K562 (cell line): ENCODE results near the gene RTL10. TPM values are rescaled to one million over a fixed set of nuclear protein-coding genes. Genes with fewer than 3 reads are reported as not detected.
A peak's percentile ranks its signal among the peaks of the same experiment; 100 is the strongest.

Experiments
- BHLHE40 ChIP-seq: IDR thresholded peaks from 2 replicates; pipeline ENCODE4 v1.6.1; 2011; ENCODE audit warnings: low read length, improper control_type of control experiment
- CHD4 ChIP-seq: fragments of 200-600 bp; sonication (generic); IDR thresholded peaks from 3 replicates; pipeline ENCODE4 v1.6.1; 2012; ENCODE audit warnings: low read depth, mild to moderate bottlenecking, mixed read lengths, low read length, inconsistent platforms; ENCODE audit not compliant: insufficient read depth, insufficient replicate concordance, poor library complexity, severe bottlenecking
- ESRRA ChIP-seq: fragments of 450-650 bp; IDR thresholded peaks from 2 replicates; pipeline ENCODE4 v1.6.1; 2014; ENCODE audit warnings: low read depth, mild to moderate bottlenecking, moderate library complexity, borderline replicate concordance
- MGA ChIP-seq: fragments of 450-650 bp; IDR thresholded peaks from 2 replicates; pipeline ENCODE4 v1.6.1; 2016; ENCODE audit warnings: mild to moderate bottlenecking, moderate library complexity
- NR2F6 ChIP-seq: fragments of 450-650 bp; formaldehyde crosslinking; IDR thresholded peaks from 2 replicates; pipeline ENCODE4 v1.4.0; 2020; ENCODE audit warnings: mild to moderate bottlenecking
- SIN3A ChIP-seq, 2 experiments: fragments of 150-350 bp in 1 of 2; IDR thresholded peaks; 2 replicates each; pipeline ENCODE4 v1.6.1; 2011 to 2016; ENCODE audit warnings: borderline replicate concordance in 2 of 2, low read depth in 2 of 2, low read length in 2 of 2, mild to moderate bottlenecking in 2 of 2, moderate library complexity in 2 of 2; ENCODE audit not compliant: control insufficient read depth in 1 of 2
- SIX5 ChIP-seq, 2 experiments: IDR thresholded peaks; 2 replicates each; pipeline ENCODE4 v1.6.1; 2011; ENCODE audit warnings: low read length in 2 of 2, borderline replicate concordance in 1 of 2, low read depth in 1 of 2, mild to moderate bottlenecking in 1 of 2, moderate library complexity in 1 of 2; ENCODE audit not compliant: insufficient read depth in 1 of 2
- TCF7L2 ChIP-seq: fragments of 150-350 bp; IDR thresholded peaks from 2 replicates; pipeline ENCODE4 v1.6.1; 2016; ENCODE audit warnings: low read depth, mild to moderate bottlenecking, low read length, moderate library complexity
- ZBTB49 ChIP-seq: sonication (generic); formaldehyde crosslinking; IDR thresholded peaks from 2 replicates; pipeline ENCODE4 v1.8.0; 2022; ENCODE audit warnings: missing genetic modification reagents, mild to moderate bottlenecking, borderline replicate concordance
- ZNF561 ChIP-seq: fragments of 450-650 bp; formaldehyde crosslinking; conservative IDR thresholded peaks from 2 replicates; pipeline ENCODE4 v1.4.0; 2020; ENCODE audit warnings: mild to moderate bottlenecking, moderate library complexity
- ZNF586 ChIP-seq: fragments of 450-650 bp; formaldehyde crosslinking; conservative IDR thresholded peaks from 2 replicates; pipeline ENCODE4 v1.4.0; 2020; ENCODE audit warnings: mild to moderate bottlenecking, moderate library complexity
- polyA plus RNA-seq, 8 experiments: library from polyadenylated mRNA; depleted of rRNA in 4 of 8; stranded (reverse) in 5 of 8; unstranded in 3 of 8; fragments of >200 nt; fragmentation: Nextera tagmentation in 2 of 8; fragmentation: Illumina TruSeq in 1 of 8; extraction: Ambion mirVana in 2 of 8; extraction: Trizol in 1 of 8; gene quantifications; 2 replicates each; pipeline versions ENCODE4 v1.2.1 to v1.2.3, GENCODE V29; 2011 to 2014; ENCODE audit warnings: inconsistent platforms in 1 of 8, missing spikeins in 1 of 8
- total RNA-seq, 7 experiments: library from RNA; depleted of rRNA in 6 of 7; stranded (reverse); fragments of >200 nt in 6 of 7; fragmentation: Illumina TruSeq in 2 of 7; extraction: Trizol in 2 of 7; gene quantifications; 2 replicates each; pipeline versions ENCODE4 v1.2.1 to v1.2.3, GENCODE V29; 2011 to 2021; ENCODE audit warnings: low replicate concordance in 1 of 7

Gene RTL10
- total and polyA plus RNA-seq, 9 of the 15 experiments (the other 6 are each of a cell fraction or from before 2014, with no cell fraction given): 19.8 to 75.5 (median 32.5) TPM

- TF ChIP-seq MGA (no peak), ZNF586 (CRISPR knock-in tag) (peak; percentile 53; the same call in 1 of the 2 replicates), ESRRA (no peak), ZBTB49 (CRISPR knock-in tag) (no peak), CHD4 (peak; percentile 79), ZNF561 (CRISPR knock-in tag) (0 out of 2 replicates have a peak, but pooled peaks have one; percentile 40), BHLHE40 (peak; percentile 5; the same call in 1 of the 2 replicates), SIN3A (IDR thresholded peaks at IDR 0.05; ENCODE audit: borderline replicate concordance in 2 of 2, control insufficient read depth in 1 of 2, low read depth in 2 of 2, low read length in 2 of 2) (peak in 1 of 2 experiments; percentile 99; a peak in 2 of 4 replicates), TCF7L2 (no peak; the same call in 1 of the 2 replicates), SIX5 (IDR thresholded peaks at IDR 0.05; ENCODE audit: borderline replicate concordance in 1 of 2, insufficient read depth in 1 of 2, low read depth in 1 of 2, low read length in 2 of 2) (peak in 1 of 2 experiments; percentile 18; a peak in 1 of 4 replicates), NR2F6 (CRISPR knock-in tag) (0 out of 2 replicates have a peak, but pooled peaks have one; percentile 11)
Observed at GRCh38 chr22:19853879-19854777, 546 bp downstream of the RTL10 start (continued).
